Kidney (tissue), 14 donors: ENCODE measurements around the gene TTI1. TPM values are rescaled to one million over a fixed set of nuclear protein-coding genes. Genes with fewer than 3 reads are reported as not detected.

ENCODE experiments used
- DNase-seq, 5 donors: peaks; one replicate each; pipeline ENCODE4 v3.0.0-alpha.2; 2013 to 2020
- FAIRE-seq: peaks from 2 replicates; lab custom pipeline; 2012; peaks lifted over from hg19 to GRCh38; lab: Jason Lieb, UNC
- H3K27ac ChIP-seq, 2 donors: one replicate each; pipeline ENCODE4 v1.7.0; 2013; ENCODE audit warnings: low read depth in 2 of 2, low read length in 2 of 2, inconsistent platforms in 1 of 2
- H3K27me3 ChIP-seq: one replicate; pipeline ENCODE4 v1.7.1; 2013; ENCODE audit warnings: low read length, inconsistent platforms; ENCODE audit not compliant: control insufficient read depth, insufficient read depth
- H3K36me3 ChIP-seq, 3 donors: one replicate each; pipeline versions ENCODE4 v1.7.0 to v1.7.1; 2013; ENCODE audit warnings: low read length in 3 of 3, control low read depth in 1 of 3, inconsistent platforms in 1 of 3; ENCODE audit not compliant: insufficient read depth in 3 of 3, control insufficient read depth in 2 of 3
- H3K4me1 ChIP-seq, 3 donors: one replicate each; pipeline versions ENCODE4 v1.7.0 to v1.7.1; 2013; ENCODE audit warnings: low read length in 3 of 3, inconsistent platforms in 1 of 3, low read depth in 1 of 3; ENCODE audit not compliant: control insufficient read depth in 2 of 3, insufficient read depth in 2 of 3
- H3K4me3 ChIP-seq, 3 donors: one replicate each; pipeline versions ENCODE4 v1.7.0 to v1.8.1; 2013; ENCODE audit warnings: low read length in 3 of 3, control low read depth in 1 of 3, inconsistent platforms in 1 of 3
- H3K9ac ChIP-seq, 3 donors: one replicate each; pipeline versions ENCODE4 v1.7.0 to v1.7.1; 2013; ENCODE audit warnings: low read length in 3 of 3, control low read depth in 1 of 3, inconsistent platforms in 1 of 3
- H3K9me3 ChIP-seq, 3 donors: one replicate each; pipeline versions ENCODE4 v1.7.0 to v1.7.1; 2013; ENCODE audit warnings: low read length in 3 of 3, control low read depth in 1 of 3, inconsistent platforms in 1 of 3; ENCODE audit not compliant: control insufficient read depth in 2 of 3, insufficient read depth in 1 of 3
- intact Hi-C: fragments of 100-400 bp; cut with DNase I; formaldehyde crosslinking; loops from one replicate; pipeline ENCODE4 v1.11.1; 2022
- polyA plus RNA-seq: library from polyadenylated mRNA; stranded (reverse); fragments of 350-450 nt; fragmentation: Illumina TruSeq; extraction: RNeasy Lipid Tissue Mini Kit (QIAGEN cat#74804); gene quantifications from one replicate; pipeline ENCODE4 v1.2.3, GENCODE V29; 2014; ENCODE audit warnings: low read depth, low replicate concordance; ENCODE audit not compliant: insufficient read depth
- total RNA-seq: library from RNA; stranded (reverse); fragmentation: NEBNext Ultra II Directional; extraction: Animal tissue kit (Norgen Biotek cat#: 25700); gene quantifications from one replicate; pipeline ENCODE4 v1.2.1, GENCODE V29; 2021
- TF ChIP-seq, protein P1 (sequence below): IDR thresholded peaks from 3 replicates; pipeline ENCODE4 v1.5.1; 2012; ENCODE audit warnings: mild to moderate bottlenecking, moderate library complexity, borderline replicate concordance; ENCODE audit not compliant: insufficient read depth; ENCODE audit errors: extremely low read depth
- donor health status: control.
- donor health status: control.
- donor health status: control.
- donor health status: control.
- donor health status: control.
- donor health status: DM: yes; HTN: yes; CAD: no.
- donor health status: Normal renal cell carcinoma (clear cell type).

The TTI1 gene
- total and polyA plus RNA-seq, 2 donors from 2014 or later, result 8.6 to 19.5 TPM

DNA sequence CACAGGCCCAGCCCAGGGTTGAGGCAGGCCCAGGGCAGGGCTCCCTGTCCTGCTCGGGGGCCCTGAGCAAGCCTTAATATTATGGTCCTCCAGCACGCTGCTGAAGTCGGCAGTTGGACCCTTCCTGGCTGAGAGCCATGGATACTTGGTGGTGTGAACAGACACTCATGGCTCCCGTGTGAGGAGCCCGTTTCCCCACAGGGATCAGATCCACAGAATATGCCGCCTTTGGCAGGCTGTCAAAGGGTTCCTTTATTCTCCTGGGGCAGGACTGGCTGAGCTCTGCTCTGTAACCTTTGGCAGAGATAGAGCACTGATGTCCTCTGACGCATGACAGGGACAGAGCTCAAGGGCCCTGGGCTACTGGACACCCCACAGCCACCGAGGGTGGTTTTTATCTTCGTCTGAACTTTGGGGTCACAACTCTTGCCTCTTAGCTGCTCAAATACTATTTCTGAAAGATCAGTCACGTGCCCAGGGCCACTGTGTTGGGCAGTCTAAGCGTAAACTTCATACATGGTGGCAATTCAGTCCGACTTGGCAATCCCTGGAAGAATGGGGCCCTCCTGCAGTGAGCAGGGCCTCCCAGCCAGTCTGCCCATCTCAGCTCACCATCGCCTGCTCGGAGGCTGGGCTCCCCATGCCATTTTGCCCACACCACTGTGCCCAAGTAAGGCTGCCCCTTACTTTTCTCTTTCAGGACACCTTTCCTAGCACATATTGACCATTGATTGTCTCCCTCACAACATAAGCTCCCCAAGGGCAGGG lies 49.1 kb downstream of the TTI1 start:
- TF ChIP-seq, protein P1, sequence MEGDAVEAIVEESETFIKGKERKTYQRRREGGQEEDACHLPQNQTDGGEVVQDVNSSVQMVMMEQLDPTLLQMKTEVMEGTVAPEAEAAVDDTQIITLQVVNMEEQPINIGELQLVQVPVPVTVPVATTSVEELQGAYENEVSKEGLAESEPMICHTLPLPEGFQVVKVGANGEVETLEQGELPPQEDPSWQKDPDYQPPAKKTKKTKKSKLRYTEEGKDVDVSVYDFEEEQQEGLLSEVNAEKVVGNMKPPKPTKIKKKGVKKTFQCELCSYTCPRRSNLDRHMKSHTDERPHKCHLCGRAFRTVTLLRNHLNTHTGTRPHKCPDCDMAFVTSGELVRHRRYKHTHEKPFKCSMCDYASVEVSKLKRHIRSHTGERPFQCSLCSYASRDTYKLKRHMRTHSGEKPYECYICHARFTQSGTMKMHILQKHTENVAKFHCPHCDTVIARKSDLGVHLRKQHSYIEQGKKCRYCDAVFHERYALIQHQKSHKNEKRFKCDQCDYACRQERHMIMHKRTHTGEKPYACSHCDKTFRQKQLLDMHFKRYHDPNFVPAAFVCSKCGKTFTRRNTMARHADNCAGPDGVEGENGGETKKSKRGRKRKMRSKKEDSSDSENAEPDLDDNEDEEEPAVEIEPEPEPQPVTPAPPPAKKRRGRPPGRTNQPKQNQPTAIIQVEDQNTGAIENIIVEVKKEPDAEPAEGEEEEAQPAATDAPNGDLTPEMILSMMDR, result no peak
- peaks cover 0 to 2% (median 0%) of the 10 kb centered on the region in 3 donors for H3K36me3 ChIP-seq
- H3K4me3 ChIP-seq, result no peak overlapping the region
- no peak for FAIRE-seq
- H3K9me3 ChIP-seq, result no peaks in the 10 kb centered on the region
- intact Hi-C loops, result no loop called here
- H3K9ac ChIP-seq, result no peak overlapping the region
- no peak for DNase-seq
- peaks cover 0 to 11% (median 9%) of the 10 kb centered on the region in 3 donors for H3K4me1 ChIP-seq
- peak overlapping the region in 1 of 2 donors; percentile 36 for H3K27ac ChIP-seq
- no peaks in the 10 kb centered on the region for H3K27me3 ChIP-seq

DNA sequence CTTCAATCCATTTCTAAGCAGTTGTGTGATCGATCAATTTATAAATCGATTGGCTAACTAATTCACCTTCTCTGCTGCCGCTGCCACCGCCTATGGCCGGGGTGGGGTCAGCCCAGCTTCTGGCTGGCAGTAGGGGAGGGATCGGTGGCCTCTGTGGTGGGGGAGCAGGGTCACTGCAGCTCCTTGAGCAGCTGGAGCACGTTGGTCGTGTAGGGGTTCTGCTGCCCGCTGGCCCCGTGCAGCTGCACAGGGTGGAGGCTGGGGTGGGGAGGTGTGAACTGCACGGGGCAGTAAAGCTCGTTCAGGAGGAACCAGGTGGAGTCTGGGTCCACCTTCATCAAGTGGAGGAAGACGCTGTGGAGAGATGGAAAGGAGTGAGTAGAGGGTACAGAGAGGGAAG lies 50.0 kb downstream of the TTI1 start:
- DNase-seq, result no peak

DNA sequence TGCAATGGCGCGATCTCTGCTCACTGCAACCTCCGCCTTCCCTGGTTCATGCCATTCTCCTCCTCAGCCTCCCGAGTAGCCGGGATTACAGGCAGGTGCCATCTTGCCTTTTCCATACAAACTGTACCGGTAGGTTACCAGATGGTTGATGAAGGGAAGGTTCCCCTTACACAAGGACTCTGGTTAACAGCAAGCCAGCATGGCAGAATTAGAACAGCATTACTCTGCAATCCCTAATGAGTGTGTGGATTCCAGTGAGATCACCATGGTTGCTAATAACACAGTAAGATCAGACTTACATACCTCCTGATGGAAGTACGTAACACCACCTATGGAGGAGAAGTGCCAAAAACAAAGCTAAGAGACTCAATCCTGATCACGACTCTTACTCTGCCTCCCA lies 51.7 kb downstream of the TTI1 start:
- DNase-seq (no peak), FAIRE-seq (no peak)
- H3K36me3 ChIP-seq, result peaks cover 0 to 2% (median 0%) of the 10 kb centered on the region in 3 donors
- H3K27me3 ChIP-seq, result no peaks in the 10 kb centered on the region
- no peak overlapping the region for H3K27ac ChIP-seq
- H3K9me3 ChIP-seq, result no peaks in the 10 kb centered on the region
- H3K9ac ChIP-seq, result no peak overlapping the region
- TF ChIP-seq, protein P1, result no peak
- intact Hi-C loops, result no loop called here
- no peak overlapping the region for H3K4me3 ChIP-seq
- peaks cover 0 to 7% (median 5%) of the 10 kb centered on the region in 3 donors for H3K4me1 ChIP-seq

More for the DNA sequence above, 50.0 kb downstream of the TTI1 start:
- no peak overlapping the region for H3K4me3 ChIP-seq
- TF ChIP-seq, protein P1, result no peak
- H3K4me1 ChIP-seq, result peaks cover 0 to 11% (median 9%) of the 10 kb centered on the region in 3 donors
- no peak for FAIRE-seq
- H3K36me3 ChIP-seq, result peaks cover 0 to 2% (median 0%) of the 10 kb centered on the region in 3 donors
- H3K9ac ChIP-seq, result no peak overlapping the region
- intact Hi-C loops, result no loop called here
- H3K27ac ChIP-seq, result no peak overlapping the region
- H3K27me3 ChIP-seq, result no peaks in the 10 kb centered on the region
- no peaks in the 10 kb centered on the region for H3K9me3 ChIP-seq
